Measurements from ENCODE around the gene MRPL21.

MRPL21 gene

GRCh38 chr11:68932358-68932757 is 28.7 kb upstream of the MRPL21 start:
- in situ Hi-C loops (cut with MboI; ENCODE audit: low pct_unique_long_range_greater_than_20kb, low sequenced_read_pairs, unreplicated experiment) = no loop called here
- DNase-seq (ENCODE audit: low spot score) = no peak
- TF ChIP-seq CTCF (IDR thresholded peaks at IDR 0.05; ENCODE audit: extremely low read depth, insufficient read depth, missing control alignments) = no peak

DNA sequence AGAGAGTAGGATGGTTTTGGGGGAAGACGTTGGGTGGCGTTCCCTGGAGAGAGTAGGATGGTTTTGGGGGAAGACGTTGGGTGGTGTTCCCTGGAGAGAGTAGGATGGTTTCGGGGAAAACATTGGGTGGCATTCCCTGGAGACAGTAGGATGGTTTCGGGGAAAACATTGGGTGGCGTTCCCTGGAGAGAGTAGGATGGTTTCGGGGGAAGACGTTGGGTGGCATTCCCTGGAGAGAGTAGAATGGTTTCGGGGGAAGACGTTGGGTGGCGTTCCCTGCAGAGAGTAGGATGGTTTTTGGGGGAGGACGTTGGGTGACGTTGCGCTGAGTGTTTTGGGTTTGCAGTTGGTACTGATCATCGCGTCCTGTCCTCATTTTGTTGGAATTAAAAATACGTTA is 28.3 kb upstream of the MRPL21 start:
- DNase-seq (ENCODE audit: low spot score) = no peak
- TF ChIP-seq CTCF (IDR thresholded peaks at IDR 0.05; ENCODE audit: extremely low read depth, insufficient read depth, missing control alignments) = no peak
- in situ Hi-C loops (cut with MboI; ENCODE audit: low pct_unique_long_range_greater_than_20kb, low sequenced_read_pairs, unreplicated experiment) = no loop called here

GRCh38 chr11:68930991-68931855 is 27.6 kb upstream of the MRPL21 start:
- no peak for DNase-seq (ENCODE audit: low spot score)
- in situ Hi-C loops (cut with MboI; ENCODE audit: low pct_unique_long_range_greater_than_20kb, low sequenced_read_pairs, unreplicated experiment) = no loop called here
- TF ChIP-seq CTCF (IDR thresholded peaks at IDR 0.05; ENCODE audit: extremely low read depth, insufficient read depth, missing control alignments) = no peak

- no peak for DNase-seq (ENCODE audit: low spot score)
Observed at GRCh38 chr11:68929706-68930570, 26.3 kb upstream of the MRPL21 start.

GRCh38 chr11:68929135-68929534 is 25.5 kb upstream of the MRPL21 start:
- in situ Hi-C loops (cut with MboI; ENCODE audit: low pct_unique_long_range_greater_than_20kb, low sequenced_read_pairs, unreplicated experiment) = no loop called here

More at GRCh38 chr11:68929706-68930570, 26.3 kb upstream of the MRPL21 start:
- in situ Hi-C loops (cut with MboI; ENCODE audit: low pct_unique_long_range_greater_than_20kb, low sequenced_read_pairs, unreplicated experiment) = no loop called here
- TF ChIP-seq CTCF (IDR thresholded peaks at IDR 0.05; ENCODE audit: extremely low read depth, insufficient read depth, missing control alignments) = no peak

More at GRCh38 chr11:68929135-68929534, 25.5 kb upstream of the MRPL21 start:
- no peak for DNase-seq (ENCODE audit: low spot score)
- TF ChIP-seq CTCF (IDR thresholded peaks at IDR 0.05; ENCODE audit: extremely low read depth, insufficient read depth, missing control alignments) = no peak

All from GM13977 (cell line).